PFSK-1 (cell line): ENCODE results near the gene PLEKHG2.

Experiments used
- FOXP2 ChIP-seq: optimal IDR thresholded peaks from 2 replicates; pipeline ENCODE3; 2011; ENCODE audit warnings: borderline replicate concordance, control low read depth, inconsistent platforms; ENCODE audit not compliant: insufficient read depth; ENCODE audit errors: extremely low read length, extremely low read depth
- POLR2AphosphoS5 ChIP-seq: IDR thresholded peaks from 2 replicates; pipeline ENCODE4 v1.6.1; 2012; ENCODE audit warnings: low read depth, mild to moderate bottlenecking, control low read depth, low read length, moderate library complexity
- REST ChIP-seq, 2 experiments: IDR thresholded peaks; 2 replicates each; pipeline versions ENCODE4 v1.6.1 to v1.8.0; 2011 to 2012; ENCODE audit warnings: low read depth in 2 of 2, low read length in 2 of 2, control low read depth in 1 of 2, inconsistent platforms in 1 of 2, mild to moderate bottlenecking in 1 of 2, moderate library complexity in 1 of 2; ENCODE audit not compliant: insufficient read depth in 1 of 2
- SIN3A ChIP-seq: IDR thresholded peaks from 2 replicates; pipeline ENCODE4 v1.6.1; 2012; ENCODE audit warnings: mild to moderate bottlenecking, low read length, moderate library complexity, borderline replicate concordance; ENCODE audit not compliant: insufficient read depth
- TAF1 ChIP-seq: IDR thresholded peaks from 2 replicates; pipeline ENCODE4 v1.6.1; 2012; ENCODE audit warnings: low read length, control low read depth, borderline replicate concordance; ENCODE audit not compliant: insufficient read depth

GRCh38 chr19:39470724-39471339 lies 58.4 kb downstream of the PLEKHG2 start:
- TF ChIP-seq POLR2AphosphoS5 (no peak), REST (IDR thresholded peaks at IDR 0.05; ENCODE audit: insufficient read depth in 1 of 2, low read depth in 2 of 2, low read length in 2 of 2) (no peak), TAF1 (no peak), SIN3A (no peak), FOXP2 (no peak)
